WTC11 (cell line): ENCODE data around the gene MMP24OS.

Experiments
- CREB1 ChIP-seq: sonication (generic); formaldehyde crosslinking; IDR thresholded peaks from 2 replicates; pipeline ENCODE4 v1.8.0; 2023; ENCODE audit warnings: mild to moderate bottlenecking, missing genetic modification reagents
- CREM ChIP-seq: sonication (generic); formaldehyde crosslinking; IDR thresholded peaks from 2 replicates; pipeline ENCODE4 v1.8.1; 2022; ENCODE audit warnings: mild to moderate bottlenecking, missing genetic modification reagents, moderate library complexity
- CTCF ChIP-seq: fragments of 200-600 bp; IDR thresholded peaks from 2 replicates; pipeline ENCODE4 v1.8.0; 2022; ENCODE audit warnings: antibody characterized with exemption
- PRDM15 ChIP-seq: sonication (generic); formaldehyde crosslinking; IDR thresholded peaks from 2 replicates; pipeline ENCODE4 v1.8.0; 2022; ENCODE audit warnings: missing genetic modification reagents
- TCF7 ChIP-seq: sonication (generic); formaldehyde crosslinking; IDR thresholded peaks from 2 replicates; pipeline ENCODE4 v1.8.0; 2022; ENCODE audit warnings: mild to moderate bottlenecking, low read depth, missing genetic modification reagents, moderate library complexity
- TF ChIP-seq, protein P1 (sequence below): sonication (generic); formaldehyde crosslinking; IDR thresholded peaks from 2 replicates; pipeline ENCODE4 v1.8.0; 2023; ENCODE audit warnings: mild to moderate bottlenecking, missing genetic modification reagents

GRCh38 chr20:35286899-35287508 lies 9.1 kb upstream of the MMP24OS start:
- TF ChIP-seq, protein P1, sequence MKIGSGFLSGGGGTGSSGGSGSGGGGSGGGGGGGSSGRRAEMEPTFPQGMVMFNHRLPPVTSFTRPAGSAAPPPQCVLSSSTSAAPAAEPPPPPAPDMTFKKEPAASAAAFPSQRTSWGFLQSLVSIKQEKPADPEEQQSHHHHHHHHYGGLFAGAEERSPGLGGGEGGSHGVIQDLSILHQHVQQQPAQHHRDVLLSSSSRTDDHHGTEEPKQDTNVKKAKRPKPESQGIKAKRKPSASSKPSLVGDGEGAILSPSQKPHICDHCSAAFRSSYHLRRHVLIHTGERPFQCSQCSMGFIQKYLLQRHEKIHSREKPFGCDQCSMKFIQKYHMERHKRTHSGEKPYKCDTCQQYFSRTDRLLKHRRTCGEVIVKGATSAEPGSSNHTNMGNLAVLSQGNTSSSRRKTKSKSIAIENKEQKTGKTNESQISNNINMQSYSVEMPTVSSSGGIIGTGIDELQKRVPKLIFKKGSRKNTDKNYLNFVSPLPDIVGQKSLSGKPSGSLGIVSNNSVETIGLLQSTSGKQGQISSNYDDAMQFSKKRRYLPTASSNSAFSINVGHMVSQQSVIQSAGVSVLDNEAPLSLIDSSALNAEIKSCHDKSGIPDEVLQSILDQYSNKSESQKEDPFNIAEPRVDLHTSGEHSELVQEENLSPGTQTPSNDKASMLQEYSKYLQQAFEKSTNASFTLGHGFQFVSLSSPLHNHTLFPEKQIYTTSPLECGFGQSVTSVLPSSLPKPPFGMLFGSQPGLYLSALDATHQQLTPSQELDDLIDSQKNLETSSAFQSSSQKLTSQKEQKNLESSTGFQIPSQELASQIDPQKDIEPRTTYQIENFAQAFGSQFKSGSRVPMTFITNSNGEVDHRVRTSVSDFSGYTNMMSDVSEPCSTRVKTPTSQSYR (CRISPR knock-in tag), result no peak
- TF ChIP-seq CREM (CRISPR knock-in tag), result no peak
- TF ChIP-seq CTCF, result no peak
- no peak for TF ChIP-seq CREB1
- TF ChIP-seq TCF7 (CRISPR knock-in tag), result no peak
- TF ChIP-seq PRDM15, result no peak
